HS-5 (cell line): ENCODE results near the gene EIF4E2.
"Not testable (repeated sequence)": the region's sequence is repeated elsewhere in the genome, so short reads cannot be mapped to it uniquely, and the experiment has no call there.

Experiments used
- DNase-seq: peaks from one replicate; pipeline ENCODE4 v3.0.0-alpha.2; 2012; ENCODE audit warnings: low read depth

Gene EIF4E2

GRCh38 chr2:232569541-232569940 is 19.1 kb downstream of the EIF4E2 start:
- no peak for DNase-seq

GRCh38 chr2:232570481-232570880 is 20.0 kb downstream of the EIF4E2 start:
- DNase-seq: not testable (repeated sequence)

DNA sequence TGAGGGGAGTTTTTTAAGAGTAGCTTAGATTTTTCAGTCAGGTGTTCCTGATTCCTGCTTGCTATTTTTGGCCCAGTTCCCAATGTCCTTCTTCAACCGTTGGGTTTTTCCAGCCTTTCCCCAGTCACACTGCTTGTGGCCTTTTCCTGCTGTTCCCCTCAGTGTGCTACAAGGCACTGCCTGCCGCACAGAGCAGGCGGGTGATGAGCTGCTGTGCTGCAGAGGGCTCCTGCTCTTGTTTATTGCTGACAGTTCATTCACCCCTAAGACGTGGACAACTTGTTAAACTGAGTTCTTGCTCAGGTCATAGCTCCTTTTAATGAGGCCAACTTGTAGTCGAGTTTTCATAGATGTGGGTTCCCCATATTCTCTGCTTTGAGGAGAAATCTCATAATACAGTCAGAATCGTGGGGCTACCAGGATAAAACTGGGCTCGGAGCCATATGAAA is 20.6 kb downstream of the EIF4E2 start:
- no peak for DNase-seq

- no peak for DNase-seq
These were observed 22.6 kb downstream of the EIF4E2 start for GRCh38 chr2:232573042-232573441.

DNA sequence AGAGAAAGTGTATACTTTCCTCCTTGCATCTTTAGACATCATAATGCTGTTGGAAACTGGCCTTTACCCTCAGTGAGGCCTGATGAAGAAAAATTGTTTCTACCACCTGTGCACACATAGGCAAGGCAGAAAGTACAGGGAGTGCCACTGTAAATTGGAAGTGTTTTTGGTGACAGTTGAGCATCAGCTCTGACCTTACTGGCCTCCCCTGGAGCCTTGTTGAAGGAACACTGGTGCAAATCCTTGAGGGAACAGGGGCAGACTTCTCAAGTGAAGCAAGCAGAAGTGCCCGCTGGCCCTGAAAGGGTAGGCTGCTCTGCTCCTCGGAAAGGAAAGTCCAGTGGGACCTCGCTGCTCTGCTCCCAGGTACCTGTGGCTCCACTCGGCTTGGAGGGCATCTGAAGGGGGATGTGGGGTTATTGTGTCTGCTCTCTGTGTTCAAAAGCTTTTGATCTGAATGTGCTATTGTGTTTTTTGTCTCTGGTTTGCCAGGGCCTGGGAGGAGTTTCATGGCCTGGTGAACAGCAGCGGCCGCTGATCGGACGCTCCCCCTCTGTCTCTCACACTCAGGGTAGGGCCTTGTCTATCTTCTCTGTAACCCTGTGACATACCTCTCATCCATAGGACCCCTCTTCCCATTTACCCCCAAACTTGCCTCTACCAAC is 23.4 kb downstream of the EIF4E2 start:
- no peak for DNase-seq

DNA sequence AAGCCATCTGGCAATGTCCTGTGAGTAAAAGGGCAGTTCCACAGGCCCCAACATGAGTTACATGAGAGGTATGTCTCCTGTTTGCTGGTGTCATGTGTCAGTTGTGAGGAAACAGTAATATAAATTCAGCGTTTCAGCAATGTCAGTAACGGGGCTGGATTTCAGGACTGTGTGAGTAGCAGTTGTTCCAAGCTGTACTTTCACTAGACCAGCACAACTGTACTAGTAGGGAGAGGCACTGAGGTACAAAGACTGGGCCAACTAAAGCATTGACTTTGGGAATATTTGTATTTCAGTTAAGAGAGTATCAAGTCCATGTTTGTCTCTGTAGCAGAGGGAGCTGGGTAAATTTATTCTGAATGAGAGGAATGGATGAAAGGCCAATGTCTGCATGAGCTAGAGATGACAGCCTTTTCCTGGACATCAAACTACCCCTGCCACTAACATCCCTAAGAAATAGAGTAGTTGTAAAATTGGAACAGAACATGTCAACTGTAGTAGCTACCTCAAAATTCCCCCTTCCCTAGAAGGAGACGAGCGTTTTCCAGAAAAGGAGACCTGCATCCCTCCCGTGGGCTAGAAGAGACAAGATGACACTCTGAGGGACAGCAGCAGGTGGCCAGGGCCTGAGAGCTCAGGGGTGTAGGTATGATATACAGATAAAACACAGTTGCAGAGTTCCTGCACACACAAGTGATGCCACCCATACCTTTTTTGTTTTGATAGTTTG is 24.4 kb downstream of the EIF4E2 start:
- no peak for DNase-seq

DNA sequence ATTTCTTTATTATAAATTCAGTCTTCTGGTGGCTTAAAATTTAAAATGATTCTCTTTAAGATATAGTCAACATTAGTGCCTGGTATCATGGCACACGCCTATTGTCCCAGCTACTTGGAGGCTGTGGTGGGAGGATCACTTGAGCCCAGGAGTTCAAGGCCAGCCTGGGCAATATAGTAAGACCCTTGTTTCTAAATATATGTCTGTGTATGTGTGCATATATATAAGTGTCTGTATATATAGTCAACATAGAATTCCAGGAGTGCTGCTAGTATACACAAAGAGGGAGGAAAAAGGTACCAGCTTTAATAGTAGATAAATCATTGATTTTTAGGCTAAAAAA is 24.9 kb downstream of the EIF4E2 start:
- DNase-seq: no peak

GRCh38 chr2:232576995-232577394 is 26.5 kb downstream of the EIF4E2 start:
- DNase-seq: no peak

- no peak for DNase-seq
These were observed 27.4 kb downstream of the EIF4E2 start for GRCh38 chr2:232577841-232578240.

DNA sequence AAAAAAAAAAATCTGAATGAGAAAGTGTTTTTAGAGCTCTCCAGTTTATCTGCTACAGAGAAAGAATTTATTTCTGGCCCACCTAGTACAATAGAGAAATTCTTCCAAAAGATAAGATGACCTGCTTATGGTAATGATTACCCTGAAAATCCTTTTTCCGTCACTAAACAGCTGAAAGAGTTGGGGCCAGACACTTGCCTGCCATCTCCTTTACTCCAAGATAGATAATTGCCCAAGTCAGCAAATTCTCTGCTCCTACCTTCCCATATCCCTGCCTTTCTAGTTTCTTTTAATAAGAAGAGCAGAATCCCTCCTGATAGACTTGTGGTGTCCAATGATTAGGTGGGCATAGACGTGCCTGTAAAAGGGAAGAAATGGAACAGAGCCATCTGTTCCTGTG is 28.1 kb downstream of the EIF4E2 start:
- DNase-seq: no peak

DNA sequence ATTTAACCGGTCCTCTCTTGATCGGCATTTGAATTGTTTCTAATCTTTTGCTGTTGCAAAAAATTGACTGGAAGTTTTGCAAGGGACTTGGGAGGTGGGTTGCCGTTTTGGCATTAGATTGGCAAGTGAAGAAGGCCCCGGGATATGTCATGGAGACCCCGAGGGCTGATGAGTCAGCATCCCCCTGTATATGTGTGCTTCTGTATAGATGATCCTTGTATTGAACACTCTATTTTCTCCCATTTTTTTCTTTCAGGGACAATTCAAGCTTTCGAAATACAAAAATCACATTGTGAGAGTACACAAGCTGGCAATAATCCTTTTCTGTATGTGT is 30.1 kb downstream of the EIF4E2 start:
- no peak for DNase-seq

DNA sequence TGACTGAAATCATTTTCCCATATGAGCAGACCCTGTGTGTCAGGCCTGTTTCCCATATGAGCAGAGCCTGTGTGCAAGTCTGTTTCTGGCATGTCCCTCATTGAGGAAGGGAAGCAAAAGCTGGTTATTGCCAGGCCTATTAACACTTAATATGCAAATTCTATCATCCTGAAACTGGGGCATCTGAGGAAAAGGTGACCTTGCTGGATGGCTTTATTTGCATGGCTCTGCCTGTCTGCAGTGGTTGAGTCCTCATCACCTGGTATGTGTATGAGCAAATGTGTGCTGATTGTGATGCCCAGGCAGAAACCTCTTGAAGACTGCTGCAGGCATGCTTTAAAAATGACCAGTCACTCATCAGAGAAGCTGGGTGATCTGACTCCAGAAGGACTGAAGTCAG is 31.2 kb downstream of the EIF4E2 start:
- DNase-seq: no peak

DNA sequence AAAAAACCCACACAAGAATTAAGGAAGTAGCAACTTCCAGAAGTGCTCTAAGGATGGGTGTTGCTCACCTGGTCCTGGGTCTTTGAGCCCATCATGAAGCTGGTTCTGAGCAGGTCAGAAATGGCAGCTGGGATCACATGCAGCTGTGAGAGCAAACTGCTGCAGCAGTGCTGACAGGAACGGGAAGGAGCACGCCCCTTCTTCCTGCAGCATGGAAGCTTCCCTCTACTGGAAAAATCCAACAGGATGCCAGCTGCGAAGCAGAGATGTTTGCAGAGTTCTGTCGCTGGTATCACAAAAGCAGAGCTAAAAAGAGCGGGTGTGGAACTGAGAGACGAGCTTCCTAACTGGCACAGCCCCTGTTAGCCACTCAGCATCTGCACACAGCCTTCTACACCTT is 33.7 kb downstream of the EIF4E2 start:
- DNase-seq: no peak

DNA sequence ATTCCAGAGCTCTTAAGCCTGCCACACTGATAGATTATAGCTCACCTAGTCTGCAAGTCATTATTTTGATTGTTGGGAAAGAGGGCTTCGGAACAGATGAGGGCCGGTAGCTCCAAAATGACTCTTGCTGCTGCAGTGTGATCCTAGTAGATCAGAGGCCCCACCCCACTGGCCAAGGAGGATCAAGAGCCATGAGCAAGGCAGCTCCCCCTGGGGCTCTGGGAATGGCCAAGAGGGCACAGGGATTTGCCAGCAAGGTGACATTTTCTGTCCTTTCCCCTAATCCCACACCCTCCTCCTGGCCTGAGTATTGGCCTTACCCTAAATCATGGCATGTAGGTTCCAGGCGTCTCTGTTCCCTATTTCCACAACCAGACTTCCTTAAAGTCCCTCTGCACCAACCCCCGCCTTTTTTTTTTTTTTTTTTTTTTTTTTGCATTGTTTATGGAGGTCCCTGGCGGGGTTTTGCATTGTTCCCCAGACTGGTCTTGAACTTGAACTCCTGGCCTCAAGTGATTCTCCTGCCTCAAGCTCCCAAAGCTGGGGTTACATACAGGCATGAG is 36.5 kb downstream of the EIF4E2 start:
- DNase-seq: no peak

GRCh38 chr2:232587512-232587911 is 37.0 kb downstream of the EIF4E2 start:
- DNase-seq: no peak

- DNase-seq: no peak
These were observed 37.5 kb downstream of the EIF4E2 start for GRCh38 chr2:232588031-232588430.

DNA sequence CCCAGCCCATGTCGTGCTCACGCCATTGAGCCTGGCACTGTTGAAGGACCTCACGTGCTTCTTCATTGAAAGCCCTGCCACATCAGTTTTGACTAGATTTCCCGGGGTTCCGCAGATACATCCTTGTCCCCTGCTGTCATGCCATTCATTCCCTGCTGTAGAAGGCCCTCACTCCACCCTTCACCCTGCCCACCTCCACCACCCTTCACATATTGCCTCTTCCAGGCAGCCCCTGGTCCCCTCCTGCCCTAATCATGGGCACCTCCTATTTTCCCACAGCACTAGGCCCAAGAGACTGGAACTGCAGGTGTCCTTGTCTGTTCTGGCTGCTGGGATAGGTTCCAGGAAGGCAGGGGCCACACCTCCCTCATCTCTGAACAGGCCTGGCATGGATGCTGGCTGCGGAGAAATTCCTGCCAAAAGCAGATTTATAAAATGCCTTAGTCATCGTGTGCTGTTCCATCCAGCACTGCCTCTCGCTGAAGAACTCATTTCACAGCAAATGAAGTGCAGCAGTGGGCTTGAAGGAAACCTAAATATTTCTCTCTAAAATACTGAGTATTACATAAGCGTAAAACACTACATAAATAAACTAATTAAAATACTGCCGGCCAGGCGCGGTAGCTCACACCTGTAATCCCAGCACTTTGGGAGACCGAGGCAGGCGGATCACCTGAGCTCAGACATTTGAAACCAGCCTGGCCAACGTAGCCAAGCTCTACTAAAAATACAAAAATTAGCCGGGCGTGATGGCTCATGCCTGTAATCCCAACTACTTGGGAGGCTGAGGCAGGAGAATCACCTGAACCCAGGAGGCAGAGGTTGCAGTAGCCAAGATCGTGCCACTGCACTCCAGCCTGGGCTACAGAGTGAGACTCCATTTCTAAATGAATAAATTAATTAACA is 38.4 kb downstream of the EIF4E2 start:
- DNase-seq: peak; percentile 40

- peak; percentile 47 for DNase-seq
These were observed 42.4 kb downstream of the EIF4E2 start for GRCh38 chr2:232592772-232593395.

DNA sequence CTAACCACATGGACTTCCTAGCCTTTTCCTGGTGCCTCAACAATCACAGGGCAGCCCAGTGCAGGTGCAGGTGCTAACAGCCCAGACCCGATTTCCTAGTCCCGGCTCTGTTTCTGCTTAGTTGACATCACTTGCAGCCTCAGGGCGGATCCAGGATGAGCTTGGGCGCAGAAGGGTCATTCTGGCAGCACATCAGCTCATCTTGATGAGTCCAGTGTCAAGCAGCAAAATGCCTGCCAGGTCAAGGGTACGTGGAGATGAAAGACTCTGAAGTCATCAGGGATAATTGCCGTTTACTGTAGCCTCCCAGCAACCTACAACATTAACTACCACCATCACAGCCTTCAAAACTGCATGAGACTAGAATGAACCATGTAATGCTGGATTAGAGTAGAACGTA is 43.5 kb downstream of the EIF4E2 start:
- no peak for DNase-seq

DNA sequence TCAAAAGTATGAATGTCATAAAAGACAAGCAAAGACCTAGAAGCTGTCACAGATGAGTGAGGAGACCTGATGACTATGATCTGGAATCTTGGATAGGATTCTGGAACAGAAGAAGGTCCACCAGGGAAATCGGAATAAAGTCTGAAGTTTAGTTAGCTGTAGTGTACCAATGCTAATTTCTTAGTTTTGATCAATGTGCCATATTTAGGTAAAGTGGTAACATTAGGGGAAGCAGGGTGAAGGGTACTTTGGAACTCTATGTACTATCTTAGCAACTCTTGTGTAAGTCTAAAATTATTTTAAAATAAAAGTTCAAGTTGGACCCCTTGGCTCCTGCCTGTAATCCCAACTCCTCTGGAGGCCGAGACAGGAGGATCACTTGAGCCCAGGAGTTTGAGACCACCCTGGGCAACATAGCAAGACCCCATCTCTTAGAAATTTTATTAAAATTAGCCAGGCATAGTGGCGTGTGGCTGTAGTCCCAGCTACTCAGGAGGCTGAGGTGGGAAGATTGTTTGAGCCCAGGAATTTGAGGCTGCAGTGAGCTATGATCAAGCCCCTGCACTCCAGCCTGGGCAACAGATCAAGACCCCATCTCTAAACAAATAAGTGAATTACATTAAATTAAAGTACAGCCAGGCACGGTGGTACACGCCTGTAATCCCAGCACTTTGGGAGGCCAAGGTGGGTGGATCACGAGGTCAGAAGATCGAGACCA is 47.0 kb downstream of the EIF4E2 start:
- DNase-seq: no peak

DNA sequence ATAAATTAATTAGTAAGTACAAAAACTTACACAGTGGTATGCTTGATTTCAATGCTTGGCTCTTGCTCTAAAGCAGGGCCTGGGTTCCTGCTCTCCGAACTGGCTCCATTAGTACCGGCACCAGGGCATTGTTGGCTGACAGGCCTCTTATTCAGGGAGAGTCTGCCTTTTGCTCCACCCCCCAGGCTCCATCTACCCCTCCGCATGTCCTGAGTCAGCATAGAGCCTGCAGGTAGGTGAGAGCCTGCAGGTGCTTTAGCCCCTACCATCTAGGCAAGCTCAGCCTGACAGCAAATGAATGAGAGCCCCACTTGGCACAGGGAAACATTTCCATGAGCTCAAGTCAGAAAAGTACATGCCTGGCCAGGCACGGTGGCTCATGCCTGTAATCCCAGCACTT is 47.8 kb downstream of the EIF4E2 start:
- no peak for DNase-seq
